AG09309 (cell line): ENCODE results near the gene CHMP1A.
"Not testable (repeated sequence)": the region's sequence is repeated elsewhere in the genome, so short reads cannot be mapped to it uniquely, and the experiment has no call there.

Experiments
- DNase-seq: peaks from one replicate; pipeline ENCODE4 v3.0.0-alpha.2; 2010; ENCODE audit warnings: low read depth
- H3K4me3 ChIP-seq: 2 replicates; pipeline ENCODE4 v1.5.1; 2011; ENCODE audit warnings: mild to moderate bottlenecking, low read depth, low read length, moderate library complexity; ENCODE audit not compliant: control insufficient read depth
- TF ChIP-seq, protein P1 (sequence below): IDR thresholded peaks from 2 replicates; pipeline ENCODE4 v1.5.1; 2011; ENCODE audit warnings: mild to moderate bottlenecking, low read depth, low read length, inconsistent platforms; ENCODE audit not compliant: insufficient read depth, control insufficient read depth; ENCODE audit errors: missing control alignments

Gene CHMP1A

DNA sequence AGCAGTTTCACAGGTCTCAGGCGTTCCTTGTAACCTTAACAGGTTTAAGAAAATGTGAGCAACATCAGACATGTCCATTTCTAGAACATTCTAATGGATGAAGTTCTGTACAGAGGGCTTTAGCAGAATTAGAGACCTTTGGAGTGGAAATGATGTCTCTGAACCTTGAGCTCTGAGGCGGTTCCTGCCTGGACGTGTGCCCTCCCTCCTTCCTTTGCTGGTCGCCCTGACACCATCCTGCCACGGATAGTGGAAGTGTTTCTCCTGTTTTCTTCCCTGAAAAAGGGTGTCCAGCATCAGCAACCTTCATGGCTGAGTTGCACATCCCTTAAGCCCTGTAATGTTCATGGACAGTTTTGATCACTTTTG, 11.3 kb upstream of the CHMP1A start:
- no peak overlapping the region for H3K4me3 ChIP-seq
- TF ChIP-seq, protein P1, sequence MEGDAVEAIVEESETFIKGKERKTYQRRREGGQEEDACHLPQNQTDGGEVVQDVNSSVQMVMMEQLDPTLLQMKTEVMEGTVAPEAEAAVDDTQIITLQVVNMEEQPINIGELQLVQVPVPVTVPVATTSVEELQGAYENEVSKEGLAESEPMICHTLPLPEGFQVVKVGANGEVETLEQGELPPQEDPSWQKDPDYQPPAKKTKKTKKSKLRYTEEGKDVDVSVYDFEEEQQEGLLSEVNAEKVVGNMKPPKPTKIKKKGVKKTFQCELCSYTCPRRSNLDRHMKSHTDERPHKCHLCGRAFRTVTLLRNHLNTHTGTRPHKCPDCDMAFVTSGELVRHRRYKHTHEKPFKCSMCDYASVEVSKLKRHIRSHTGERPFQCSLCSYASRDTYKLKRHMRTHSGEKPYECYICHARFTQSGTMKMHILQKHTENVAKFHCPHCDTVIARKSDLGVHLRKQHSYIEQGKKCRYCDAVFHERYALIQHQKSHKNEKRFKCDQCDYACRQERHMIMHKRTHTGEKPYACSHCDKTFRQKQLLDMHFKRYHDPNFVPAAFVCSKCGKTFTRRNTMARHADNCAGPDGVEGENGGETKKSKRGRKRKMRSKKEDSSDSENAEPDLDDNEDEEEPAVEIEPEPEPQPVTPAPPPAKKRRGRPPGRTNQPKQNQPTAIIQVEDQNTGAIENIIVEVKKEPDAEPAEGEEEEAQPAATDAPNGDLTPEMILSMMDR, result no peak
- DNase-seq, result no peak

DNA sequence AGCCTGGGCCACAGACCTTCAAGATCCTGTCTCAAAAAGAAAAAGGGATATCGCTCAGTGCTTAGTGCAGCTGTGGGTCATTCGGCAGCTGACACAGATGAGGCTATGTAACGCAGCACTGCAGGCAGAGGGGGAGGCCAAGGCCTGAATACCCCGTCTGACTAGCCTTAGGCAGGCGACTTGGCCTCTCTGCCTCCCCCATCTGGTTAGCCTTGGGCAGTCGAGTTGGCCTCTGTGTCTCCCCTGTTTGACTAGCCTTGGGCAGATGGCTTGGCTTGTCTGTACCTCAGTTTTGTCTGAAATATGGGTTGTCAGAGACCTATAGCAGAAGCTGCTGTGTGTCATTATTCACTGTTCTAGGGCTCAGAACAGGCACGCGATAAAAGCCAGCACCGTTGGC, 10.1 kb upstream of the CHMP1A start:
- H3K4me3 ChIP-seq, result no peak overlapping the region
- DNase-seq, result no peak
- TF ChIP-seq, protein P1, result no peak

DNA sequence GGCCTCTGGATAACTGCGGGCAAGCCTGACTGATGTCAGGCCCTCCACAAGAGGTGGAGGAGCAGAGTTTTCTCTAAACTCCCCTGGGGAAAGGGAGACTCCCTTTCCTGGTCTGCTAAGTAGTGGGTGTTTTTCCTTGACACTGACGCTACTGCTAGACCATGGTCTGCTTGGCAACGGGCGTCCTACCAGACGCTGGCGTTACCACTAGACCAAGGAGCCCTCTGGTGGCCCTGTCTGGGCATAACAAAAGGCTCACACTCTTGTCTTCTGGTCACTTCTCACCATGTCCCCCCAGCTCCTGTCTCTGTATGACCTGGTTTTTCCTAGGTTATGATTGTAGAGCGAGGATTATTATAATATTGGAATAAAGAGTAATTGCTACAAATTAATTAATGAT, 9.5 kb upstream of the CHMP1A start:
- H3K4me3 ChIP-seq, DNase-seq: not testable (repeated sequence)
- TF ChIP-seq, protein P1, result peak; percentile 50

DNA sequence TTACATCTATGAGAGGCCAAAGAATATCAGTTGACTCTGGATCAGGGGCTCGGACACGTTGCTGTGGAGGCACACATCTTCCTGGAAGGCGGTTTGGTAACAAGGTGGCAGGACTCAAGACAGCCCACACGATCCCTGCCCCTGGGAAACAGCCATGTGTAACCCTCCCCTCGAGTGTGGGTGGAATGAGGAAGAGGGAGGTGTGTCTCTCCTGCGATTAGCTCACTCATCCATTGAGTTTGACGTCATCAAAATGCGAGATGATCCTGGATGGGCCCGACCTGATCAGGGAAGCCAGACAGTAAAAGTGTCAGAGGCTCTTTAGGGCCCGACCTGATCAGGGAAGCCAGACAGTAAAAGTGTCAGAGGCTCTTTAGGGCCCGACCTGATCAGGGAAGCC, 6.7 kb upstream of the CHMP1A start:
- DNase-seq, H3K4me3 ChIP-seq: not testable (repeated sequence)

DNA sequence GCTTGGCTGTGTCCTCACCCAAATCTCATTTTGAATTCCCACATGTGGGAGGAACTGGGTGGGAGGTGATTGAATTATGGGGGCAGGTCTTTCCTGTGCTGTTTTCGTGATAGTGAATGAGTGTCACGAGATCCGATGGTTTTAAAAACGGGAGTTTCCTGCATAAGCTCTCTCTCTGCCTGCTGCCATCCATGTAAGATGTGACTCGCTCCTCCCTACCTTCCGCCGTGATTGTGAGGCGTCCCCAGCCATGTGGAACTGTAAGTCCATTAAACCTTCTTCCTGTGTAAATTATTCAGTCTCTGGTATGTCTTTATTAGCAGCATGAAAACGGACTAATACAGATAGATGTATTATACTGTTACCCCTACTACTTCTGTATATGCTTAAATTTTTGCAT, 3.7 kb upstream of the CHMP1A start:
- no peak for DNase-seq
- H3K4me3 ChIP-seq, result no peak overlapping the region
- TF ChIP-seq, protein P1, result no peak

DNA sequence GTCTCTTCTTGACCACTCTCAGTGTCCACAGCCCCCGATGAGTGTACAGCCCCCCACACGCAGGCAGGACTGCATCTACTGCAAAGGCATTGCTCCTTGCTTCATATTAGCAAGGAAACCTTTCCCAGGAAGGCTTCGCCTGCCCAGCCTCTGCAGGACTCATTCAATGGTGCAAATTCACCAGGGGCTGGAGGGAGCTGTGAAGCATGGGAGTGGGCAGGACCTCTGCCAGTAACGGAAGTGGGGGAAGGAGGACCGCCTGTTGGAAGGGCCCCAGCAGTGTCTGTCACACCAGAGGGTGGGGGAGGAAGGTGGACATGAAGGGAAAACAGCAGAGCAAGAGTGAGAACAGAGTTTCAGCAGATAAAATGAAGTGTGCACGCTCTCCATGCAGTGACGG, 2.6 kb upstream of the CHMP1A start:
- no peak for DNase-seq
- H3K4me3 ChIP-seq, result no peak overlapping the region
- TF ChIP-seq, protein P1, result no peak

DNA sequence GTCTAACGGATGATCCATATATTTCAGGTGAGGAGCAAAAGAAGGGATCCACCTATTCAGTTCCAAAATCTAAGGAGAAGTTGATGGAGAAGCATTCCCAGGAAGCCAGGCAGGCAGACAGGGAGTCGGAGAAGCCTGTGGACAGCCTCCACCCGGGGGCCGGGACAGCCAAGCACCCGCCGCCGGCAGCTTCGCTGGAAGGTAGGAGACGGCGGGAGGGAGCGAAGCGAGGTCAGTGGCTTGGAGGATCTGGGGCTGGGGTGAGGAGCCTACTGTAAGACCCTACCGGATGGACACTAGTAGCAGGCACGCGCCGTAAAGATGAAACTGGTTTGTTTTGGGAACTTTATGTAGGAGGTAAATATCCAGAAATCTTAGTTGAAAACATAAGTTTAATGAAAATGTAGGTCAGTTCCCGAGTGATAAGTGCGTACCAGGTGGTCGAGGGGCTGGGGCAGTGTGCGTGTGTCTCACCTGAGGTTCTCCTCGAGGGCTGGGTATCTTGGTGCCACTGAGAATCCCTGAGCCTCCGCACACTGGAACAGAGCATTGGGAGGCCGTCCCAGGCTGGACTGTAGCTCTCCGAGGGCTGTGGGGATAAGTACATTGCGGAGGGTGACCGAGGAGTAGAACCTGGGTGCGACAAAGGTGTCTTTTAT, 842 bp upstream of the CHMP1A start:
- TF ChIP-seq, protein P1, result no peak
- no peak for DNase-seq
- peak overlapping the region; percentile 86 for H3K4me3 ChIP-seq
